GM13976 (cell line): Measurements from ENCODE around the gene LRRC56.

Source experiments
- DNase-seq: peaks from one replicate; pipeline ENCODE4 v3.0.0; 2012; ENCODE audit warnings: low spot score
- in situ Hi-C: fragments of 300-500 bp; cut with MboI; formaldehyde crosslinking; loops from one replicate; pipeline ENCODE4 v1.12.0; 2022; ENCODE audit warnings: low sequenced_read_pairs, mixed read lengths, inconsistent platforms; ENCODE audit not compliant: unreplicated experiment
- TF ChIP-seq, protein P1 (sequence below): IDR thresholded peaks from 2 replicates; pipeline ENCODE4 v1.5.1; 2012; ENCODE audit warnings: borderline replicate concordance, mild to moderate bottlenecking; ENCODE audit not compliant: insufficient read depth; ENCODE audit errors: extremely low read depth, missing control alignments, control extremely low read depth

Gene LRRC56

DNA sequence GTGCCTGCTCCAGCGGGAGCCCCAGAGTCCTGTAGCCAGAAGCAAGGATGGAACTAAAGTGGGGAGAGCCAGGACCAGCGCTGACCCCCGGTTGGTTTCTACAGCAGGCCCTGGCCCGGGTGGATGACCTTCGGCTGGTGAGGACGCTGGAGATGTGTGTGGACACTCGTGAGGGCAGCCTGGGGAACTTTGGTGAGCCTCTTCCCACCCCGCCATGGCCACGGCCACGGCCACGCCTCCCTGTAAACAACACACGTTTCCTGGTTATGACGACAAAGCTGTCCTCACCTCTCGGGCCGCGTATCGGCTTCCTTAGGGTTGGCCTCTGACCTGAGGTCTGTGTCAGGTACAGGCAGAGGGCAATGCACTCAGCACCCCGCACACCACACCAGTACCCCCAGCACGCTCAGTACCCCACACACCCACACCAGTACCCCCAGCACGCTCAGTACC lies 4.1 kb downstream of the LRRC56 start:
- in situ Hi-C loops: no loop called here
- TF ChIP-seq, protein P1, sequence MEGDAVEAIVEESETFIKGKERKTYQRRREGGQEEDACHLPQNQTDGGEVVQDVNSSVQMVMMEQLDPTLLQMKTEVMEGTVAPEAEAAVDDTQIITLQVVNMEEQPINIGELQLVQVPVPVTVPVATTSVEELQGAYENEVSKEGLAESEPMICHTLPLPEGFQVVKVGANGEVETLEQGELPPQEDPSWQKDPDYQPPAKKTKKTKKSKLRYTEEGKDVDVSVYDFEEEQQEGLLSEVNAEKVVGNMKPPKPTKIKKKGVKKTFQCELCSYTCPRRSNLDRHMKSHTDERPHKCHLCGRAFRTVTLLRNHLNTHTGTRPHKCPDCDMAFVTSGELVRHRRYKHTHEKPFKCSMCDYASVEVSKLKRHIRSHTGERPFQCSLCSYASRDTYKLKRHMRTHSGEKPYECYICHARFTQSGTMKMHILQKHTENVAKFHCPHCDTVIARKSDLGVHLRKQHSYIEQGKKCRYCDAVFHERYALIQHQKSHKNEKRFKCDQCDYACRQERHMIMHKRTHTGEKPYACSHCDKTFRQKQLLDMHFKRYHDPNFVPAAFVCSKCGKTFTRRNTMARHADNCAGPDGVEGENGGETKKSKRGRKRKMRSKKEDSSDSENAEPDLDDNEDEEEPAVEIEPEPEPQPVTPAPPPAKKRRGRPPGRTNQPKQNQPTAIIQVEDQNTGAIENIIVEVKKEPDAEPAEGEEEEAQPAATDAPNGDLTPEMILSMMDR: no peak
- DNase-seq: no peak

DNA sequence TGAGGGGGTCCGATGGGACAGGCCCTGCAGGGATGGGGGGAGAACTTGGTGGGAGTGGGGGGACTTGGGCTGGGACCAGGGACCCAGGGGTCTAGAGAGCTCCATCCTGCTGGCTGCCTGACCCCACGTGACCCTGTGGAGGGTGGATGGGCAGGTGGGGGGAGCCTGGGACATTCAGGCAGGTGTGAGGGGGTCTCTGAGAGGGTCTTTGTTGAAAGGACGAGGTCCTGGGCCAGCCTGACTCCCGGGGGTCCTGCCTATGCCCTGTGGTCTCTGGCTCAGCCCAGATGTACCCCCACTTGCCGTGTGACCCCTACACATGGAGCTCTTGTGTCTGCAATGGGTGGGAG lies 7.5 kb downstream of the LRRC56 start:
- TF ChIP-seq, protein P1: no peak
- DNase-seq: no peak
- in situ Hi-C loops: no loop called here

DNA sequence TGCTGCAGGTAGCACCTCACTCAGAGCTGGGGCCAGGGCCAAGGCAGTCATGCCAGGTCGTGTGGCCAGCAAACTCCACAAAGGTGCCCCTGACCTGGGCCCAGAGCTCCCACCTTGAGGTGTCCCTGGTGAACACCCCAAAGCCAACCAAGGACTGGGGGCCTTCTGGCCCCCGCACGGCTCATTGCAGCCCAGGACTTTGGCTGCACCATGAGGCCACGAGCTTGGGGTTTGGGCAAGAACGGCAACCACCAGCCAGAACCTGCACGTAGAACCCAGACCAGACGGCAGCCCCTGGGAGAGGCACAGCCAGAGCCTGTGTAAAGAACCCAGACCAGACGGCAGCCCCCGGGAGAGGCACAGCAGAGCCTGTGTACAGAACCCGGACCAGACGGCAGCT lies 7.8 kb downstream of the LRRC56 start:
- DNase-seq: no peak
- TF ChIP-seq, protein P1: no peak
- in situ Hi-C loops: no loop called here

DNA sequence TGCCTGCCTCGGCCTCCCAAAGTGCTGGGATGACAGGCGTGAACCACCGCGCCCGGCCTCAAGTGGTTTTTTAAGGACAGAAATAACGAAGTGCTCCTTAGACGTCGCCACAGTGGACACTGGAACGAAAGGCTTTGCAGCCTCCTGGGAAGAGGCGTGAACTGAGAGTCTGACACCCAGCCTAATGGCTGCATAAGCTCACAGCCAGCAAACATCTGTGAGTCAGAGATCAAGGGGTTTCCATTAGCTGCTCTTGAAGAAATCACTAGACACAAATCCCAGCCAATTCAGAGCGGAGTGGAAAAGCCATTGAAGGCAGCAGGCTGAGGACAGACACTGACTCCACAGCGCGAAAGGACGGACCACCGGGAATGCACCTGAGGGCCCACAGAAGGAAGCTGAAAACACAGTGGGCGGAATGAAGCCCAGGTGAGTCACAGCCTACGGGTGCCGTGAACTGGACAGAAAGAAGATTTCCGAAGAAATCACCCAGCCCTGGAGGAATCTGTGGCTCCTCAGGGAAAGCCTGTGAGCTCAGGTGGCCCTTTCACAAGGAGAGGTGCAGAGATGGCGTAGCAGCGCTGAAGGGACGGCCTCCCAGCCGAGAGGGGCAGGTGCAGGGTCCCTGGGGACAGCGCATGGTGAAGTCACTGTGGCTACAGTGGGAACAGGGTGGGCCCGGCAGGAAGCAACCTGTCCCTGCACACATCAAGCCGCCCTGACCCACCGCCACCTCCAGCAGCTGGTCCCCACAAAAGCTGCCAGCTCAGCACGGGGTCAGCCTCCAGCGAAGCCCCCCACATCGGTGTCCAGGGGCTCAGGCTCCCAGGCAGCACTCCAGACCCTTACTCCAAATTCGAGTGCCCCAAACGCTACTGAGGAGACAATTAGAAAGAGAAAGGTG lies 11.6 kb downstream of the LRRC56 start:
- in situ Hi-C loops: no loop called here
- TF ChIP-seq, protein P1: no peak
- no peak for DNase-seq

DNA sequence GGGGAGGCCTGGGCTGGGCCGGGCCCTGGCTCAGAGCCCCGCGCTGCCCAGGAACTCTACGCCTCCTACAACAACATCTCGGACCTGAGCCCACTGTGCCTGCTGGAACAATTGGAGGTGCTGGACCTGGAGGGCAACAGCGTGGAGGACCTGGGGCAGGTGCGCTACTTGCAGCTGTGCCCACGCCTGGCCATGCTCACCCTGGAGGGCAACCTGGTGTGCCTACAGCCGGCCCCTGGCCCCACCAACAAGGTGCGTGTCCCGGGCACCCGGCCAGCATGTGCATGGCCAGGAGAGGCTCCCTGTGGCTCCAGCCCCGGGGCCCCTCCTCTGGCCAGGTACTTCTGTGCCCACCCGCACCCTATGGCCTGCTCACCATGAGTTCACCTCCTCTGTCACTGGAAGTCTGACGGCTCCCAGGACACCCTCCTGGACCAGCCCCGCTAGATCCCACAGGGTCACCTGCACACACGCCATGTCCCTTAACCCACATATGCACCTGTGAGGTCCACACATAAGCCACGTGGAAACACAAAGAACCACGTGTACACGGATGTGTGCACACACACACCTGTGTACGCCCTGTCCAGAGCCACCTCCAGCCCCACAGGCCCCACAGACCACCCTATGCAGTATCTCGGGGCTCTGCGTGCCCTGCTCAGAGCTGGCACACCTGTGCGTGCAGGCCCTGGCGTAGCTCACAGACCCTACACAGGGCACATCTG lies 12.9 kb downstream of the LRRC56 start:
- in situ Hi-C loops: loop anchor here (10.0 kb wide), 1 partner anchor 175 kb away; no protein-coding TSS in a partner anchor
- no peak for DNase-seq
- TF ChIP-seq, protein P1: no peak

DNA sequence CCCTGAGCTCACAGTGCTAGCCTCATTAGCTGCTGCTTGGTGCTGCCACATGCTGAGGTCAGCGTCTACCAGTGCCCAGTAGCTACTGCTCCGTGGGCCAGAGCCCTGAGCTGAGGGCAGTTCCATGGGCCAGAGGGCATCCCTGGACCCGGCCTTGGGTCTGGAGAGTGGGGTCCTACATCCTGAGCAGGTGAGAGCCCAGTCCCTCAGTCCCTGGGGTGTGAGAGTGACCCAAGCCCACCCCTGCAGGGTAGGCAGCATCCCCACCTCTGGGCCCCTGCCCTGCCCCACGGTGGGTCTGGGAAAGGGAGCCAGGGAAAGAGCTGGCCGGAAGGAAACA lies 13.4 kb downstream of the LRRC56 start:
- TF ChIP-seq, protein P1: no peak
- DNase-seq: no peak
- in situ Hi-C loops: loop anchor here (10.0 kb wide), 1 partner anchor 174 kb away; no protein-coding TSS in a partner anchor
